ENCODE data around the gene INHA. TPM values are rescaled to one million over a fixed set of nuclear protein-coding genes. Genes with fewer than 3 reads are reported as not detected.

The INHA gene
- total RNA-seq, 1 donor from 2014 or later, result 1.2 TPM

DNA sequence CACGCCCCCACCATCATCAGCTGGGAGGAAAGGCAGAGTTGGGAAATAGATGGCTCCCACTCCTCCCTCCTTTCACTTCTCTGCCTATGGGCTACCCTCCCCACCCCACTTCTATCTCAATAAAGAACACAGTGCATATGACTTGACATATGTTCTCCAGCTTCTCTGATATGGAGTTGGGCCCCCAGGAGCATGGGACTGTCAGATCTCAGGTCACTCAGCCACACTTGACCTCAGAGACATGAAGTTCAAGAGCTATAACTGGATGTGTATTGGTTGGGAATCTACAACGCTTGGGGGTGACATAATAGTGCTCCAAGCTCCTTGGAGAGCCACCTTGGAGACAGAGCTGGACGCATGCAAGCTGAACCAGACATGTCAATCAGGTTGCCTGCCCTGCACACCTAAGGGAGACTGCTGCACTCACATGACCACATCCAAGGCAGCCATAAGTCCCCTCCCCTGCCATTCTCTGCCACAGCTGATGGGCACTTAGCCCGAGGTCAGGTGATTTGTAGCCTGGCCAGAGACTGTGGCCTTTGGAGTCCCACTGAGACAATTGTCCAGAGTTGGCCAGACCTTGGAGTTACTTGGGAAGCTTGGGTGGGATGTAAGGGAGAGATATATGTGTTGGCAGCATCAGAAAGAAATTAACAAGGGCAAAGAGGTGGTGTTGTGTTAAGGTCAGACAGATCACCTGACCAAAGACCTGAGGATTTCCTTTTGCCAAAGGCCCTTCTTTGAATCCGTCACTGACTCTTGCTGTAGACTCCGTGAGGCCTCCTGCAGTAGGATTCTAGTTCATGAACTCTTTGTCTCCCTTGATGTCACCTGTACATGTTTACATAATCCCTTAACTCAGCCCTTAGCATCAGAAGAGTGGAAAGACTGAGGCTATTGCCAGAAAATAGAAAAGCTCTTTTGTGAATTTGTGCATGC lies 3.7 kb downstream of the INHA start:
- no peaks in the 10 kb centered on the region for H3K9me3 Mint-ChIP-seq (ENCODE audit: unreplicated experiment)
- peaks cover 6% of the 10 kb centered on the region for H3K27me3 Mint-ChIP-seq (ENCODE audit: unreplicated experiment)
- peaks cover 18% of the 10 kb centered on the region for H3K4me1 Mint-ChIP-seq (ENCODE audit: unreplicated experiment)
- DNase-seq (ENCODE audit: extremely low spot score, unreplicated experiment), result no peak
- no peaks in the 10 kb centered on the region for H3K36me3 Mint-ChIP-seq (ENCODE audit: unreplicated experiment)
- H3K27ac Mint-ChIP-seq (ENCODE audit: unreplicated experiment), result no peak overlapping the region
- TF ChIP-seq, protein P1, sequence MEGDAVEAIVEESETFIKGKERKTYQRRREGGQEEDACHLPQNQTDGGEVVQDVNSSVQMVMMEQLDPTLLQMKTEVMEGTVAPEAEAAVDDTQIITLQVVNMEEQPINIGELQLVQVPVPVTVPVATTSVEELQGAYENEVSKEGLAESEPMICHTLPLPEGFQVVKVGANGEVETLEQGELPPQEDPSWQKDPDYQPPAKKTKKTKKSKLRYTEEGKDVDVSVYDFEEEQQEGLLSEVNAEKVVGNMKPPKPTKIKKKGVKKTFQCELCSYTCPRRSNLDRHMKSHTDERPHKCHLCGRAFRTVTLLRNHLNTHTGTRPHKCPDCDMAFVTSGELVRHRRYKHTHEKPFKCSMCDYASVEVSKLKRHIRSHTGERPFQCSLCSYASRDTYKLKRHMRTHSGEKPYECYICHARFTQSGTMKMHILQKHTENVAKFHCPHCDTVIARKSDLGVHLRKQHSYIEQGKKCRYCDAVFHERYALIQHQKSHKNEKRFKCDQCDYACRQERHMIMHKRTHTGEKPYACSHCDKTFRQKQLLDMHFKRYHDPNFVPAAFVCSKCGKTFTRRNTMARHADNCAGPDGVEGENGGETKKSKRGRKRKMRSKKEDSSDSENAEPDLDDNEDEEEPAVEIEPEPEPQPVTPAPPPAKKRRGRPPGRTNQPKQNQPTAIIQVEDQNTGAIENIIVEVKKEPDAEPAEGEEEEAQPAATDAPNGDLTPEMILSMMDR (IDR thresholded peaks at IDR 0.05), result no peak
- no peak overlapping the region for H3K4me3 Mint-ChIP-seq (ENCODE audit: unreplicated experiment)

DNA sequence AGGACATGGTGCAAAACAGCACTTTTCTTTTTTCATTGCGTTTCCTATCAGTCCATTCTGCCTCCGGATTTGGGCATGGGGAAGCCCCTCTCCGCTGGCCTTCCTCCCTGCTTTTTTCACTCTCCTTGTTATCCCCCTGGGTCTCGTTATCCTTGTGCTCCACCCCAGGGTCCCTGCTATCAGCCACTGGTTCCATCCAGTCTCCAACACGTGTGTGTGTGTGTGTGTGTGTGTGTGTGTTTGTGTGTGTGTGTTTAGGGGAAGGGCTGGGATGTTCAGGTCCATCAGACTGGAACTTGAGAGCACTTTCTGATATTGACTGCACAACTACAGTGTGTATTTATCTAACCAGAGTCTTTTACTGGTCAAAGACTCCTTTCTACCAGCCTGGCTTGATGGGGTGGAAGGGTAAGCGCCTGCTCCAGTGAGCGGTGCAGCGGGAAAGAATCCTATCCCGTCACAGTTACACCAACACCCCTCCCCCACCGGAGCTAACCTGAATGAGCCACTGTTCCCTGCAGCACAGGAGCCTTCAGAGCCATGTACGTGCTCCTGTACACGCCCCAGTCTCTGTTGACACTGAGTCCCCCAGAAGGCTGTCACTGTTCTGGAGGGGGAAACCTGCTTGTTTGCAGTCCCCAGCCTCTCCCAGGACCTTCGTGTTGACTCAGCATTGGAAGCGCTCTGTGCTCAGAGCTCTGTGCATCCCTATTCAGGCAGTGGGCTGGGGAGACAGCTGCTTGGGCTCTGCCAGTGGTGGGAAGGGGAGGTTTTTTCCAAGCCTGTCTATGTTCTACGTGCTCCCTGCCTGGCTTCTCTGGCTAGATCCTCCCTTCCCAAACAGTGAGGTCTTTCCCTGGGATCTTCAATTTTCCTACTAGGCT lies 4.6 kb downstream of the INHA start:
- H3K4me1 Mint-ChIP-seq (ENCODE audit: unreplicated experiment), result peaks cover 15% of the 10 kb centered on the region
- no peak overlapping the region for H3K4me3 Mint-ChIP-seq (ENCODE audit: unreplicated experiment)
- H3K27ac Mint-ChIP-seq (ENCODE audit: unreplicated experiment), result no peak overlapping the region

DNA sequence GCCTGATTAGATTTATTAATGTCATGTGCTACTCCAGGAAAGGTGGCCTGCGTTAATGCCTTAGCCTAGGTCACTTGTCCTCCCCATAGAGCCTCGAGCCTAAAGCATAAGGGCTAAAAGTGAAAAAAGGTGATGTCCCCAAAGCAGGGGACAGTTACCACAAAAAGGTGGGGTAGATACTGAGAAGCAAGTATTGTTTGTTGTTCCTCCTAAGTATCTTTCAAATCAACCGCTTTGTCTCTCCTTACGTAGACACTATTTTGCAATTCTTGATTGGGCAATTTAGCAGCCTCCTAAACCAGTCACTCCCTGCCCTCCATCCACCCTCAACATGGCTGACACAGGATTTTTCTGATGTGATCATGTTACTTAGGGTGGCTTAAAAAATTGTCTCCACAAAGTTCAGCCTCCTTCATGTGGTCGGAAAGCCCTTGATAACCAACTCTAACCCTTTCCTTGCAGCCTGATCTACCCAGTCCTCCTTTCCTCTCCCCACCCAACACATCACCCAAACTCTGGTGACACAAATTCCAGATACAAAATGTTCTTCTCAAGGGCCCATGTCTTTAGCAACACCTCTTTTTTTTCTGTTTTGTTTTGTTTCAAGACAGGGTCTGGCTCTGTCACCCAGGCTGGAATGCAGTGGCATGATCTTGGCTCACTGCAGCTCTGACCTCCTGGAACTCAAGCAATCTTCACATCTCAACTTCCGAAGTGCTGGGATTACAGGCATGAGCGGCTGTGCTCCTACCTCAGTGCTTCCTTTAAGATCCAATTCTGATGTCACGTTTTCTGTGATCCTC lies 6.9 kb downstream of the INHA start:
- Mint-ChIP-seq H3K27ac (ENCODE audit: unreplicated experiment) (no peak overlapping the region), H3K4me3 (ENCODE audit: unreplicated experiment) (no peak overlapping the region), H3K9me3 (ENCODE audit: unreplicated experiment) (no peaks in the 10 kb centered on the region), H3K27me3 (ENCODE audit: unreplicated experiment) (peaks cover 6% of the 10 kb centered on the region), H3K4me1 (ENCODE audit: unreplicated experiment) (peaks cover 12% of the 10 kb centered on the region), H3K36me3 (ENCODE audit: unreplicated experiment) (no peaks in the 10 kb centered on the region)
- DNase-seq (ENCODE audit: extremely low spot score, unreplicated experiment), result no peak
- TF ChIP-seq, protein P1 (IDR thresholded peaks at IDR 0.05), result no peak

More for the DNA sequence above, 4.6 kb downstream of the INHA start:
- no peak for DNase-seq (ENCODE audit: extremely low spot score, unreplicated experiment)
- peaks cover 6% of the 10 kb centered on the region for H3K27me3 Mint-ChIP-seq (ENCODE audit: unreplicated experiment)
- H3K9me3 Mint-ChIP-seq (ENCODE audit: unreplicated experiment), result no peaks in the 10 kb centered on the region
- TF ChIP-seq, protein P1 (IDR thresholded peaks at IDR 0.05), result no peak
- no peaks in the 10 kb centered on the region for H3K36me3 Mint-ChIP-seq (ENCODE audit: unreplicated experiment)

DNA sequence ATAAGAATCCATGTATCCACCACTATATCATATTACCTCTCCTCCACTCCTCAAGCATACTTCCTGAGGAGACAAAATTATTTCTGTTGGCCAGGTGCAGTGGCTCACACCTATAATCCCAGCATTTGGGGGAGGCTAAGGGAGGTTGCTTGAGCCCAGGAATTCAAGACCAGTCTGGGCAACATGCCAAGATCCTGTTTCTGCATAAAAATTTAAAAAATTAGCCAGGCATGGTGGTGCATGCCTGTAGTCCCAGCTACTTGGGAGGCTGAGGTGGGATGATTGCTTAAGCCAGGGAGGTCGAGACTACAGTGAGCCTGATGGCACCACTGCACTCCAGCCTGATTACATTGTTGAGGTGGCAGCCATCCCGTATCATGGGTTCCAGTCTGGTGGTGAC lies 9.2 kb downstream of the INHA start:
- TF ChIP-seq, protein P1 (IDR thresholded peaks at IDR 0.05), result no peak
- H3K27ac Mint-ChIP-seq (ENCODE audit: unreplicated experiment), result no peak overlapping the region
- H3K27me3 Mint-ChIP-seq (ENCODE audit: unreplicated experiment), result peaks cover 8% of the 10 kb centered on the region
- H3K9me3 Mint-ChIP-seq (ENCODE audit: unreplicated experiment), result no peaks in the 10 kb centered on the region
- H3K4me3 Mint-ChIP-seq (ENCODE audit: unreplicated experiment), result no peak overlapping the region
- no peaks in the 10 kb centered on the region for H3K36me3 Mint-ChIP-seq (ENCODE audit: unreplicated experiment)
- no peak for DNase-seq (ENCODE audit: extremely low spot score, unreplicated experiment)
- H3K4me1 Mint-ChIP-seq (ENCODE audit: unreplicated experiment), result peaks cover 12% of the 10 kb centered on the region
